ENCODE measurements around the gene SPSB2.
"Not testable (repeated sequence)": the region's sequence is repeated elsewhere in the genome, so short reads cannot be mapped to it uniquely, and the experiment has no call there.

Gene SPSB2

GRCh38 chr12:6869049-6870021 lies 3.8 kb downstream of the SPSB2 start:
- no peaks in the 10 kb centered on the region for H3K27me3 ChIP-seq (ENCODE audit: control insufficient read depth in 1 of 2, insufficient read depth in 2 of 2, low read length in 2 of 2)
- peaks cover 16 to 30% of the 10 kb centered on the region in 2 donors for H3K36me3 ChIP-seq (ENCODE audit: control insufficient read depth in 2 of 2, insufficient read depth in 2 of 2, low read length in 2 of 2)
- H3K4me1 ChIP-seq (ENCODE audit: control insufficient read depth, insufficient read depth, low read length): peaks cover 52% of the 10 kb centered on the region
- peak overlapping the region; percentile 86 to 92 for H3K4me3 ChIP-seq (ENCODE audit: low read length in 2 of 2)
- no peaks in the 10 kb centered on the region for H3K9me3 ChIP-seq (ENCODE audit: control insufficient read depth in 2 of 2, low read length in 2 of 2)
- H3K27ac ChIP-seq (ENCODE audit: low read length): peak overlapping the region; percentile 37
- H3K9ac ChIP-seq (ENCODE audit: low read length in 2 of 2): peak overlapping the region; percentile 87 to 88

DNA sequence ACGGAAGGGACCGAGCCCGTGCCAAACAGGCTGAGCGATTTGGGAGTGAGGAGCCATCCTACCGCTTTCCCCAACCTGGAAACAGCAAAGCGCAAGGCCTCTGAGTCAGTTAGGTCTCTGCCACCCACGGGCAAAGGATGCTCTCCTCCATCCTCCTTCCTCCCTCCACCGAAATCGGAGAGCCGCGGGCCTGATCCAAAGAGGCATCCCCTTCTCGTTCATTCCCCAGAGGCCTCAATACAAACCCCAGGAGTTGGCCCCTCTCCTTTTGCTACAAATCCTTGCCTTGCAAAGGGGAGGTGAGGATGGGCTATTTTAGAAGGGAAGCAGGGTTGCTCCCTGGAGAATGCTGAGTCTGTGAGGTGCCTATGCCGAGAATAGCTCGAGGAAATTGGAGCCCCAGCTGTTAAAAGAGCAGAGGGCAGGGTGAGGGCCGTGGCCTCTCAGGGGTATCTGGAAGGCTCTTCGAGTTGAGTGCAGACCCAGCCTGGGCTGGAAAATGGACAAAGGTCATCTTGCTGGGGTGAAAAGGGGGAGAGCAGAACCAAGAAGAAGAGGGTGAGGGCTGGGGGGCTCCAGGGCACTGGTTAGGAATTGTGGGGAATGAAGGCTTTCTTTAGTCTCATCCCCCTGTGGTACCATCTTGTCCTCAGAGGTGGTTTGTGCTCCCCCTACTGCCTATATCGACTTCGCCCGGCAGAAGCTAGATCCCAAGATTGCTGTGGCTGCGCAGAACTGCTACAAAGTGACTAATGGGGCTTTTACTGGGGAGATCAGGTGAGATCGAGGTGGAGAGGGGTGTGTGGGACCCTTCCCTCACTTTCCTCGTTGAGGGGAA lies 4.7 kb downstream of the SPSB2 start:
- Histone ChIP-seq H3K4me3 (ENCODE audit: low read length in 2 of 2) (peak overlapping the region; percentile 86 to 92), H3K4me1 (ENCODE audit: control insufficient read depth, insufficient read depth, low read length) (peaks cover 47% of the 10 kb centered on the region), H3K27me3 (ENCODE audit: control insufficient read depth in 1 of 2, insufficient read depth in 2 of 2, low read length in 2 of 2) (no peaks in the 10 kb centered on the region), H3K9ac (ENCODE audit: low read length in 2 of 2) (peak overlapping the region; percentile 87 to 88), H3K9me3 (ENCODE audit: control insufficient read depth in 2 of 2, low read length in 2 of 2) (no peaks in the 10 kb centered on the region), H3K36me3 (ENCODE audit: control insufficient read depth in 2 of 2, insufficient read depth in 2 of 2, low read length in 2 of 2) (peaks cover 20 to 32% of the 10 kb centered on the region in 2 donors), H3K27ac (ENCODE audit: low read length) (peak overlapping the region; percentile 97)

- Histone ChIP-seq H3K9ac (ENCODE audit: low read length in 2 of 2) (peak within 1 kb of the TSS; percentile 88 to 94), H3K27ac (ENCODE audit: low read length) (peak within 1 kb of the TSS; percentile 97), H3K4me1 (ENCODE audit: control insufficient read depth, insufficient read depth, low read length) (peaks cover 45% of the 10 kb centered on the region), H3K27me3 (ENCODE audit: control insufficient read depth in 1 of 2, insufficient read depth in 2 of 2, low read length in 2 of 2) (no peaks in the 10 kb centered on the region), H3K9me3 (ENCODE audit: control insufficient read depth in 2 of 2, low read length in 2 of 2) (no peaks in the 10 kb centered on the region), H3K36me3 (ENCODE audit: control insufficient read depth in 2 of 2, insufficient read depth in 2 of 2, low read length in 2 of 2) (peaks cover 26 to 40% of the 10 kb centered on the region in 2 donors), H3K4me3 (ENCODE audit: low read length in 2 of 2) (peak within 1 kb of the TSS; percentile 86 to 92)
Measured at GRCh38 chr12:6867413-6868210, 5.5 kb downstream of the SPSB2 start, which contains the start of gene TPI1. TPI1 (plus strand) TSS chr12:6867531; CDS start chr12:6867567, 36 bp downstream.

GRCh38 chr12:6866920-6867412 lies 6.1 kb downstream of the SPSB2 start:
- Histone ChIP-seq H3K9me3 (ENCODE audit: control insufficient read depth in 2 of 2, low read length in 2 of 2) (no peaks in the 10 kb centered on the region), H3K27me3 (ENCODE audit: control insufficient read depth in 1 of 2, insufficient read depth in 2 of 2, low read length in 2 of 2) (no peaks in the 10 kb centered on the region), H3K9ac (ENCODE audit: low read length in 2 of 2) (peak overlapping the region; percentile 84 to 94), H3K36me3 (ENCODE audit: control insufficient read depth in 2 of 2, insufficient read depth in 2 of 2, low read length in 2 of 2) (peaks cover 26 to 44% of the 10 kb centered on the region in 2 donors), H3K27ac (ENCODE audit: low read length) (peak overlapping the region; percentile 97), H3K4me1 (ENCODE audit: control insufficient read depth, insufficient read depth, low read length) (peaks cover 39% of the 10 kb centered on the region), H3K4me3 (ENCODE audit: low read length in 2 of 2) (peak overlapping the region; percentile 80 to 92)

DNA sequence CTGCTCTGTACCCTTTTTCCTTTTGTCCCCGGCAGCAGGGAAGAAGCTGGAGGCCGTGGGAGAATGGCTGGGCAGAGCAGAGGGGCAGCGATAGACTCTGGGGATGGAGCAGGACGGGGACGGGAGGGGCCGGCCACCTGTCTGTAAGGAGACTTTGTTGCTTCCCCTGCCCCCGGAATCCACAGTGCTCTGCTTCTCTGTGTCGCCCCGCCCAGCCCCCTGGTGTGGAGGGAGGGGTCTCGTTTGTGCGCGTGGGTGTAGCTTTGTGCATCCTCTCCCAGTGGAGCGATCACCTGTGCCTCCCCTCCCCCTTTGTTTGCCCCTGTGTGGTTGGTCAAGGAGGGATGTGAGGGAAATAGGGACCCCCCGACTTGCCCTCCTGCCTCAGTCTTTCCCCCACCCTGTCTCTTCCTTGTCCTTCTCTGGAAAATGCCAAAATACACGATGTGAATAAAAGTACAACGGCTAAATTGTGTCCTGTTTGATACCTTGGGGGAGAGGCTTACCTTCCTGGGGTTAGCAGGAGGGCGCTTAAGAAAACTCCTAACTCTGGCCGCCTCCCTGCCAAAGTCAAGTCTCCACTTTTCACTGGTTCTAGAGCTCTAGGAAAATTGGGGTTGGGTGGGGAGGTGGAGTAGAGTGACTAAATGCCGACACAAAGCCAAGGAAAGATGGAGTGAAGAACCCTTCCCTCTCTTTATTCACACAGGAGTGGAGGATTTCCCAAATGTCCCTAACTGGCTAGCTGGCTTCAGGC lies 6.8 kb downstream of the SPSB2 start:
- Histone ChIP-seq H3K27me3 (ENCODE audit: control insufficient read depth in 1 of 2, insufficient read depth in 2 of 2, low read length in 2 of 2) (no peaks in the 10 kb centered on the region), H3K9ac (ENCODE audit: low read length in 2 of 2) (peak overlapping the region; percentile 84 to 94), H3K9me3 (ENCODE audit: control insufficient read depth in 2 of 2, low read length in 2 of 2) (no peaks in the 10 kb centered on the region), H3K36me3 (ENCODE audit: control insufficient read depth in 2 of 2, insufficient read depth in 2 of 2, low read length in 2 of 2) (peaks cover 32 to 45% of the 10 kb centered on the region in 2 donors), H3K4me1 (ENCODE audit: control insufficient read depth, insufficient read depth, low read length) (peaks cover 33% of the 10 kb centered on the region), H3K4me3 (ENCODE audit: low read length in 2 of 2) (peak overlapping the region; percentile 80 to 92), H3K27ac (ENCODE audit: low read length) (peak overlapping the region; percentile 97)

GRCh38 chr12:6865307-6865706 lies 7.8 kb downstream of the SPSB2 start:
- not testable (repeated sequence) for H3K27me3 ChIP-seq (ENCODE audit: control insufficient read depth in 1 of 2, insufficient read depth in 2 of 2, low read length in 2 of 2); H3K9me3 ChIP-seq (ENCODE audit: control insufficient read depth in 2 of 2, low read length in 2 of 2); H3K27ac ChIP-seq (ENCODE audit: low read length); H3K4me3 ChIP-seq (ENCODE audit: low read length in 2 of 2); H3K9ac ChIP-seq (ENCODE audit: low read length in 2 of 2)
- Histone ChIP-seq H3K36me3 (ENCODE audit: control insufficient read depth in 2 of 2, insufficient read depth in 2 of 2, low read length in 2 of 2) (peaks cover 42 to 50% of the 10 kb centered on the region in 2 donors), H3K4me1 (ENCODE audit: control insufficient read depth, insufficient read depth, low read length) (peaks cover 28% of the 10 kb centered on the region)

GRCh38 chr12:6863586-6864321 lies 9.3 kb downstream of the SPSB2 start:
- Histone ChIP-seq H3K4me3 (ENCODE audit: low read length in 2 of 2) (no peak overlapping the region), H3K36me3 (ENCODE audit: control insufficient read depth in 2 of 2, insufficient read depth in 2 of 2, low read length in 2 of 2) (peaks cover 43 to 55% of the 10 kb centered on the region in 2 donors), H3K27me3 (ENCODE audit: control insufficient read depth in 1 of 2, insufficient read depth in 2 of 2, low read length in 2 of 2) (no peaks in the 10 kb centered on the region), H3K9me3 (ENCODE audit: control insufficient read depth in 2 of 2, low read length in 2 of 2) (no peaks in the 10 kb centered on the region), H3K4me1 (ENCODE audit: control insufficient read depth, insufficient read depth, low read length) (peaks cover 15% of the 10 kb centered on the region), H3K9ac (ENCODE audit: low read length in 2 of 2) (no peak overlapping the region), H3K27ac (ENCODE audit: low read length) (no peak overlapping the region)

DNA sequence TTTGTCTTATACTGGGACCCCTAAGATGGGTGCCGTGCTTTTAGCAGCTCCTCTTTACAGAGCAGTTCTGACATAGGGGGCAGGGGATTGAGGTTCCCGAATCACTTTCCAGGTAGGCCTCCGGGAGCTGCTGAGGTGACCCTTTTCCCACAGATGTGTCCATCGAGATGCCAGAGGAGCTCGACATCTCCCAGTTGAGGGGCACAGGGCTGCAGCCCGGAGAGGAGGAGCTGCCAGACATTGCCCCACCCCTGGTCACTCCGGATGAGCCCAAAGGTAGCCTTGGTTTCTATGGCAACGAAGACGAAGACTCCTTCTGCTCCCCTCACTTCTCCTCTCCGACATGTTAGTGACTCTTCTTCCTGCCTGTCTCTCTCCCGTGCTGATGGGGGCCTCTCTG lies 10.1 kb downstream of the SPSB2 start:
- Histone ChIP-seq H3K36me3 (ENCODE audit: control insufficient read depth in 2 of 2, insufficient read depth in 2 of 2, low read length in 2 of 2) (peaks cover 51 to 62% of the 10 kb centered on the region in 2 donors), H3K27ac (ENCODE audit: low read length) (no peak overlapping the region), H3K4me1 (ENCODE audit: control insufficient read depth, insufficient read depth, low read length) (peaks cover 9% of the 10 kb centered on the region), H3K4me3 (ENCODE audit: low read length in 2 of 2) (no peak overlapping the region), H3K27me3 (ENCODE audit: control insufficient read depth in 1 of 2, insufficient read depth in 2 of 2, low read length in 2 of 2) (no peaks in the 10 kb centered on the region), H3K9ac (ENCODE audit: low read length in 2 of 2) (no peak overlapping the region), H3K9me3 (ENCODE audit: control insufficient read depth in 2 of 2, low read length in 2 of 2) (no peaks in the 10 kb centered on the region)

- no peaks in the 10 kb centered on the region for H3K27me3 ChIP-seq (ENCODE audit: control insufficient read depth in 1 of 2, insufficient read depth in 2 of 2, low read length in 2 of 2)
- H3K9me3 ChIP-seq (ENCODE audit: control insufficient read depth in 2 of 2, low read length in 2 of 2): no peaks in the 10 kb centered on the region
- H3K9ac ChIP-seq (ENCODE audit: low read length in 2 of 2): no peak overlapping the region
- no peak overlapping the region for H3K27ac ChIP-seq (ENCODE audit: low read length)
- no peak overlapping the region for H3K4me3 ChIP-seq (ENCODE audit: low read length in 2 of 2)
- peaks cover 1% of the 10 kb centered on the region for H3K4me1 ChIP-seq (ENCODE audit: control insufficient read depth, insufficient read depth, low read length)
- peaks cover 66 to 76% of the 10 kb centered on the region in 2 donors for H3K36me3 ChIP-seq (ENCODE audit: control insufficient read depth in 2 of 2, insufficient read depth in 2 of 2, low read length in 2 of 2)
Measured at GRCh38 chr12:6861391-6861790, 11.7 kb downstream of the SPSB2 start.

All from stomach smooth muscle (tissue), 2 donors.